H1 (cell line): Measurements from ENCODE around the gene GAREM2. TPM values are rescaled to one million over a fixed set of nuclear protein-coding genes. Genes with fewer than 3 reads are reported as not detected.
A peak's percentile ranks its signal among the peaks of the same experiment; 100 is the strongest.

Experiments used
- ATF3 ChIP-seq: IDR thresholded peaks from 2 replicates; pipeline ENCODE4 v1.6.1; 2011; ENCODE audit warnings: low read depth, mild to moderate bottlenecking, low read length; ENCODE audit not compliant: insufficient read depth
- BRCA1 ChIP-seq: IDR thresholded peaks from 2 replicates; pipeline ENCODE4 v1.6.1; 2012; ENCODE audit warnings: low read depth, low read length, improper control_type of control experiment
- CEBPB ChIP-seq: IDR thresholded peaks from 2 replicates; pipeline ENCODE4 v1.6.1; 2012; ENCODE audit warnings: low read depth, low read length
- CHD7 ChIP-seq: fragments of 300-600 bp; sonication (generic); IDR thresholded peaks from 2 replicates; pipeline ENCODE4 v1.7.1; 2012; ENCODE audit warnings: low read length, moderate library complexity, mild to moderate bottlenecking, inconsistent platforms; ENCODE audit not compliant: insufficient replicate concordance
- CREB1 ChIP-seq: IDR thresholded peaks from 2 replicates; pipeline ENCODE4 v1.6.1; 2012; ENCODE audit warnings: inconsistent platforms
- JUN ChIP-seq: IDR thresholded peaks from 2 replicates; pipeline ENCODE4 v1.6.1; 2011; ENCODE audit warnings: low read depth, mild to moderate bottlenecking, improper control_type of control experiment, low read length
- MAX ChIP-seq: IDR thresholded peaks from 2 replicates; pipeline ENCODE4 v1.6.1; 2012; ENCODE audit warnings: inconsistent platforms
- POLR2A ChIP-seq, 2 experiments: IDR thresholded peaks; 1 replicate in 1 of 2; 2 replicates in 1 of 2; pipeline ENCODE4 v1.6.1; 2011; ENCODE audit warnings: low read depth in 2 of 2, low read length in 2 of 2, mild to moderate bottlenecking in 2 of 2; ENCODE audit errors: control extremely low read depth in 1 of 2
- SIN3A ChIP-seq, 2 experiments: IDR thresholded peaks in 1 of 2; conservative IDR thresholded peaks in 1 of 2; 2 replicates each; pipeline ENCODE4 v1.6.1; 2011 to 2012; ENCODE audit warnings: low read length in 2 of 2, improper control_type of control experiment in 1 of 2, low read depth in 1 of 2, mild to moderate bottlenecking in 1 of 2
- SP1 ChIP-seq: IDR thresholded peaks from 2 replicates; pipeline ENCODE4 v1.6.1; 2011; ENCODE audit warnings: low read depth, low read length
- polyA plus RNA-seq, 7 experiments: library from polyadenylated mRNA; depleted of rRNA in 3 of 7; stranded (reverse) in 5 of 7; unstranded in 2 of 7; fragments of >200 nt in 5 of 7; fragments of 200-250 nt in 2 of 7; gene quantifications; 1 replicate in 5 of 7; 2 replicates in 1 of 7; 4 replicates in 1 of 7; pipeline versions ENCODE4 v1.2.1 to v1.2.3, GENCODE V29; 2011 to 2013; ENCODE audit warnings: missing spikeins in 2 of 7, mixed read lengths in 2 of 7
- total RNA-seq: library from RNA; stranded (reverse); fragmentation: NEBNext Ultra II Directional; extraction: Animal tissue kit (Norgen Biotek cat#: 25700); gene quantifications from 2 replicates; pipeline ENCODE4 v1.2.1, GENCODE V29; 2021

The GAREM2 gene
- total and polyA plus RNA-seq, 2 of the 8 experiments (the other 6 are each of a cell fraction or from before 2014, with no cell fraction given): 19.9 TPM

- TF ChIP-seq CHD7 (no peak), MAX (peak; percentile 90), BRCA1 (no peak), CEBPB (no peak), SIN3A (conservative IDR thresholded peaks at IDR 0.05 in 1 of 2, IDR thresholded peaks at IDR 0.05 in 1 of 2; ENCODE audit: low read depth in 1 of 2, low read length in 2 of 2) (0 out of 4 replicates have a peak, but pooled peaks of 1 of the 2 experiments have one; percentile 50), ATF3 (no peak), CREB1 (no peak), SP1 (no peak), JUN (no peak), POLR2A (IDR thresholded peaks at IDR 0.05; ENCODE audit: control extremely low read depth in 1 of 2, low read depth in 2 of 2, low read length in 2 of 2) (no peak; a peak in 2 of 3 replicates)
Measured at GRCh38 chr2:26179446-26179913, 6.6 kb downstream of the GAREM2 start (continued).
